ENCODE measurements around the gene CRACR2B. TPM values are rescaled to one million over a fixed set of nuclear protein-coding genes. Genes with fewer than 3 reads are reported as not detected.

CRACR2B gene
- total RNA-seq, 4 donors from 2014 or later, result 3.3 to 4.5 (median 4.0) TPM

DNA sequence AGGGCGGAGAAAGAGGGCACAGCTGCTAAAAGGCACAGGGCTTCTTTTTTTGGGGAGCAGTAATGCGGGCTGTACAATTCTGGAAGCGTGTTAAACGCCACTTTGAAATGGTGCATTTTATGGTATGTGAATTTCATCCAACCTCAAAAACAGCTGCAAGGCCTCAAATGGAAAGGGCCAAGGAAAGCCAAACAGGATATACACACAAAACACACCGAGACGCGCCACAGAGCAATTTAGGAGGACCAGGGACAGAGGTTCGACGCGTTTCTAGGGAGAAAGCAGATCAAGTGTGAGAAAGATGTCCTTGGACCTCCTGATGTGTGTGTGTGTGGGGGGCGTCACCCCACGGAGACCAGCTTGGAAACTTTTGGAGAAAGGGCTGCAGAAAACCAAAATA lies 46.0 kb downstream of the CRACR2B start:
- in situ Hi-C loops (cut with MboI; ENCODE audit: low sequenced_read_pairs in 4 of 4), result no loop called here
- intact Hi-C loops (cut with DNase I; ENCODE audit: low total_unique reads), result no loop called here
- H3K9me3 ChIP-seq, result no peaks in the 10 kb centered on the region
- peaks cover 8 to 10% of the 10 kb centered on the region in 2 donors for H3K4me1 ChIP-seq
- H3K36me3 ChIP-seq, result no peaks in the 10 kb centered on the region
- no peak for DNase-seq
- no peak for ATAC-seq
- TF ChIP-seq, protein P1, sequence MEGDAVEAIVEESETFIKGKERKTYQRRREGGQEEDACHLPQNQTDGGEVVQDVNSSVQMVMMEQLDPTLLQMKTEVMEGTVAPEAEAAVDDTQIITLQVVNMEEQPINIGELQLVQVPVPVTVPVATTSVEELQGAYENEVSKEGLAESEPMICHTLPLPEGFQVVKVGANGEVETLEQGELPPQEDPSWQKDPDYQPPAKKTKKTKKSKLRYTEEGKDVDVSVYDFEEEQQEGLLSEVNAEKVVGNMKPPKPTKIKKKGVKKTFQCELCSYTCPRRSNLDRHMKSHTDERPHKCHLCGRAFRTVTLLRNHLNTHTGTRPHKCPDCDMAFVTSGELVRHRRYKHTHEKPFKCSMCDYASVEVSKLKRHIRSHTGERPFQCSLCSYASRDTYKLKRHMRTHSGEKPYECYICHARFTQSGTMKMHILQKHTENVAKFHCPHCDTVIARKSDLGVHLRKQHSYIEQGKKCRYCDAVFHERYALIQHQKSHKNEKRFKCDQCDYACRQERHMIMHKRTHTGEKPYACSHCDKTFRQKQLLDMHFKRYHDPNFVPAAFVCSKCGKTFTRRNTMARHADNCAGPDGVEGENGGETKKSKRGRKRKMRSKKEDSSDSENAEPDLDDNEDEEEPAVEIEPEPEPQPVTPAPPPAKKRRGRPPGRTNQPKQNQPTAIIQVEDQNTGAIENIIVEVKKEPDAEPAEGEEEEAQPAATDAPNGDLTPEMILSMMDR (IDR thresholded peaks at IDR 0.05 in 4 of 5, conservative IDR thresholded peaks at IDR 0.05 in 1 of 5), result no peak
- TF ChIP-seq POLR2A (IDR thresholded peaks at IDR 0.05), result no peak
- no peak overlapping the region for H3K27ac ChIP-seq
- no peak overlapping the region for H3K4me3 ChIP-seq
- no peaks in the 10 kb centered on the region for H3K27me3 ChIP-seq

DNA sequence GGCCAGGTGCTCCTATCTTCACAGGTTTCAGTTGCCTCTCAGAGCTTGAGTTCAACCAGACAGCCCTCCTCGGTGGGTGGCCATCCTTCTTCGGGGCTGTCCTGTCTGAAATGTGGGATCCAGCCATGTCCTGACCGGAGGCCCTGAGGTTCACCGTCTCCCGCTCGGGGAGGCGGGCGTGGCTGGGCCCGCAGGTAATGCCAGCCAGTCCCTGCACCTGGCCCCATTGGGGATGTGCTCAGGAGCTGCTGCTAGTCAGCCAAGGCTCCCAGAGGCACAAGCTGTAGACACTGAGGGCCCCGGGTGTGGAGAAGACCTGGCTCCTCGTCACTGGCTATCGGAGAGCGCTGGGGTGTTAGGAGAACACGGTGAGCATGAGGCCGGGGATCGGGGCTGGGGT lies 47.5 kb downstream of the CRACR2B start:
- intact Hi-C loops (cut with DNase I; ENCODE audit: low total_unique reads) (no loop called here), in situ Hi-C loops (cut with MboI; ENCODE audit: low sequenced_read_pairs in 4 of 4) (no loop called here)
- no peak for ATAC-seq
- H3K9me3 ChIP-seq, result no peaks in the 10 kb centered on the region
- DNase-seq, result no peak
- no peaks in the 10 kb centered on the region for H3K27me3 ChIP-seq
- TF ChIP-seq POLR2A (IDR thresholded peaks at IDR 0.05), result no peak
- TF ChIP-seq, protein P1 (IDR thresholded peaks at IDR 0.05 in 4 of 5, conservative IDR thresholded peaks at IDR 0.05 in 1 of 5), result no peak
- H3K36me3 ChIP-seq, result peaks cover 0 to 2% of the 10 kb centered on the region in 2 donors
- peaks cover 8 to 10% of the 10 kb centered on the region in 2 donors for H3K4me1 ChIP-seq
- H3K4me3 ChIP-seq, result no peak overlapping the region
- no peak overlapping the region for H3K27ac ChIP-seq

DNA sequence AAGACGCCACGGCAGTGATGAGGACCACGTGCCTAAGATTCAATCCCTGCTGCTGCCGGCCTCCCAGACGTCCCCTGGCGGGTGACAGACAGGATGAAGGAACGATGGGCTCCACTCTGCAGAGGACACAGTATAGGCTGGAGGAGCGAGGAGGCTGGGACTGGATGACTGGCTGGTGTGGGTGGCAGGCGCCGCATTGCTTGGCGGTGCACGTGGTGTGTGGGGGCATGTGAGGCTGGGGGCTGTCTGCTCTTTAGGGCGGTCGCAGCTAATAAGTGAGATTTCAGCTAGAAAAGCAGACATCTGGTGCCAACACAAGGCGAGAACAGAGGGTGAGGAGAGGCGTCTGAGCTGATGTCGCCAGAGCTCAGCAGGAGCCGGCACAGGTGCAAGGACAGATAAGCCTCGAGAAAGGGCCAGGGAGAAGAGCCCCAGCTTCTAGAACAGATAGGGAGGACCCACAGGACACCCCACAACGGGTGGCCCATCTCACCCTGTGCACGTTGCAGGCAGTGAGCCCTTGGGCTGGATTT lies 48.1 kb downstream of the CRACR2B start:
- in situ Hi-C loops (cut with MboI; ENCODE audit: low sequenced_read_pairs in 4 of 4), result no loop called here
- H3K4me3 ChIP-seq, result no peak overlapping the region
- H3K27me3 ChIP-seq, result no peaks in the 10 kb centered on the region
- intact Hi-C loops (cut with DNase I; ENCODE audit: low total_unique reads), result no loop called here
- H3K9me3 ChIP-seq, result no peaks in the 10 kb centered on the region
- TF ChIP-seq POLR2A (IDR thresholded peaks at IDR 0.05), result no peak
- TF ChIP-seq, protein P1 (IDR thresholded peaks at IDR 0.05 in 4 of 5, conservative IDR thresholded peaks at IDR 0.05 in 1 of 5), result no peak
- ATAC-seq (no peak), DNase-seq (no peak)
- peaks cover 8 to 10% of the 10 kb centered on the region in 2 donors for H3K4me1 ChIP-seq
- no peak overlapping the region for H3K27ac ChIP-seq
- peaks cover 0 to 5% of the 10 kb centered on the region in 2 donors for H3K36me3 ChIP-seq

DNA sequence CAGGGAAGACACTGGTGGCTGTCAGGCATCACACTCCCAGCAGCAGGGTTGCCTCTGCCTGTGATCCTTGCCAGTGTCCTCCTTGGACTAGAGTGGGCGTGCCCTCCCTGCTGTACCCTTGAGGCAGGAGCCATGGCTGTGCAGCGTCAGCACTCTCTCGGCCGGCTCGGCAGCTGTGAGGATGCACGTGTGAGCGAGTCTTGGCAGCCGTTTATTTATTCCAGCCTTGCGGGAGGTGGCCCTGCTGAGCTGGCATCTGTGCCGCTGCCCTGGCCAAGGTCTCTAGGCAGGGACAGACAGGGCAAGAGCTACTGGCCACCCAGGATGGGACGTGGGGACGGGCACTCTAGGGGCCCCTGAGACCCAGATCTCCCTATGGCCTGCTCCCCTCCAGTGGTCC lies 48.8 kb downstream of the CRACR2B start:
- H3K9me3 ChIP-seq, result no peaks in the 10 kb centered on the region
- no peaks in the 10 kb centered on the region for H3K27me3 ChIP-seq
- no peak overlapping the region for H3K27ac ChIP-seq
- DNase-seq (peak; percentile 45 to 85), ATAC-seq (peak; percentile 82 to 93)
- in situ Hi-C loops (cut with MboI; ENCODE audit: low sequenced_read_pairs in 4 of 4) (no loop called here), intact Hi-C loops (cut with DNase I; ENCODE audit: low total_unique reads) (no loop called here)
- H3K4me3 ChIP-seq, result no peak overlapping the region
- peaks cover 0 to 5% of the 10 kb centered on the region in 2 donors for H3K36me3 ChIP-seq
- TF ChIP-seq POLR2A (IDR thresholded peaks at IDR 0.05), result no peak
- TF ChIP-seq, protein P1 (IDR thresholded peaks at IDR 0.05 in 4 of 5, conservative IDR thresholded peaks at IDR 0.05 in 1 of 5), result no peak
- peaks cover 8 to 10% of the 10 kb centered on the region in 2 donors for H3K4me1 ChIP-seq

DNA sequence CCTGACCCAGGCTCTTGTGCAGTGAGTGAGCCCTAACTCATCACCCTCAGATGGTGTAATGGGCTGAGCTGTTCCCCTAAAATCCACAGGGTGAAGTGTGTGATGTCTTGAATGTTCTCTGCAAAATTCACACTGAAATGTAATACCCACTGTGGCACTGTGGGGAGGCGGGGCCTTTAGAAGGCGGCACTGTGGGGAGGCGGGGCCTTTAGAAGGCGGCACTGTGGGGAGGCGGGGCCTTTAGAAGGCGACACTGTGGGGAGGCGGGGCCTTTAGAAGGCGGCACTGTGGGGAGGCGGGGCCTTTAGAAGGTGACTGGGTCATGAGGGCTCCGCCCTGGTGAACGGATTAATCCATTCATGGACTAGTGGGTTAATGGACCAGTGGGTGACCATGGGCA lies 49.8 kb downstream of the CRACR2B start:
- ATAC-seq, result no peak
- DNase-seq, result no peak
- intact Hi-C loops (cut with DNase I; ENCODE audit: low total_unique reads) (no loop called here), in situ Hi-C loops (cut with MboI; ENCODE audit: low sequenced_read_pairs in 4 of 4) (no loop called here)
- Histone ChIP-seq H3K4me3 (no peak overlapping the region), H3K27ac (no peak overlapping the region), H3K9me3 (no peaks in the 10 kb centered on the region), H3K36me3 (peaks cover 0 to 5% of the 10 kb centered on the region in 2 donors), H3K4me1 (peaks cover 8 to 10% of the 10 kb centered on the region in 2 donors), H3K27me3 (no peaks in the 10 kb centered on the region)
- TF ChIP-seq, protein P1 (IDR thresholded peaks at IDR 0.05 in 4 of 5, conservative IDR thresholded peaks at IDR 0.05 in 1 of 5), result no peak
- TF ChIP-seq POLR2A (IDR thresholded peaks at IDR 0.05), result no peak
